CD4-positive, alpha-beta T cell (primary cell): Measurements from ENCODE around the gene PTH. TPM values are rescaled to one million over a fixed set of nuclear protein-coding genes. Genes with fewer than 3 reads are reported as not detected.

Experiments used
- ATAC-seq: fragments of 200-7000 bp; cut with Tn5 transposase; one replicate; pipeline ENCODE4 v1.10.0; 2022; ENCODE audit warnings: mild to moderate bottlenecking; ENCODE audit not compliant: poor library complexity
- CTCF ChIA-PET: fragments of 350-600 bp; sonication (Branson Sonifier 250); formaldehyde crosslinking; loops from one replicate; lab custom pipeline; 2021; ENCODE audit warnings: antibody characterized with exemption, inconsistent platforms; lab: Charles Lee
- POLR2A ChIA-PET: fragments of 350-600 bp; sonication (Branson Sonifier 250); formaldehyde crosslinking; loops from one replicate; lab custom pipeline; 2021; ENCODE audit warnings: antibody characterized with exemption, inconsistent platforms; lab: Charles Lee
- DNase-seq, 14 experiments: peaks; one replicate each; pipeline ENCODE4 v3.0.0-alpha.2; 2013 to 2020; ENCODE audit warnings: mixed read lengths in 2 of 14
- H3K27ac ChIP-seq, 2 donors: one replicate each; pipeline versions ENCODE4 v1.5.1 to v1.7.0; 2013; ENCODE audit warnings: low read length in 2 of 2, low read depth in 1 of 2, mild to moderate bottlenecking in 1 of 2
- H3K27me3 ChIP-seq, 2 experiments: 1 replicate in 1 of 2; 2 replicates in 1 of 2; pipeline versions ENCODE4 v1.6.1 to v1.7.0; 2013; ENCODE audit warnings: low read length in 2 of 2, control low read depth in 1 of 2, mild to moderate bottlenecking in 1 of 2, moderate library complexity in 1 of 2; ENCODE audit not compliant: insufficient read depth in 2 of 2, control insufficient read depth in 1 of 2
- H3K36me3 ChIP-seq: one replicate; pipeline ENCODE4 v1.6.1; 2013; ENCODE audit warnings: low read length, control low read depth; ENCODE audit not compliant: insufficient read depth
- H3K4me1 ChIP-seq: one replicate; pipeline ENCODE4 v1.6.1; 2013; ENCODE audit warnings: low read length, control low read depth; ENCODE audit not compliant: insufficient read depth
- H3K4me3 ChIP-seq: one replicate; pipeline ENCODE4 v1.5.1; 2013; ENCODE audit warnings: mild to moderate bottlenecking, low read length, moderate library complexity
- H3K9me3 ChIP-seq, 2 experiments: 1 replicate in 1 of 2; 2 replicates in 1 of 2; pipeline versions ENCODE4 v1.6.1 to v1.7.0; 2013; ENCODE audit warnings: low read length in 2 of 2, mild to moderate bottlenecking in 2 of 2, control low read depth in 1 of 2, moderate library complexity in 1 of 2; ENCODE audit not compliant: control insufficient read depth in 1 of 2, insufficient read depth in 1 of 2
- H3K27ac Mint-ChIP-seq: one replicate; pipeline ENCODE4 v1.8.0; 2020; ENCODE audit warnings: mixed read lengths
- H3K27me3 Mint-ChIP-seq: one replicate; pipeline ENCODE4 v1.8.0; 2021; ENCODE audit warnings: mixed read lengths
- H3K36me3 Mint-ChIP-seq: one replicate; pipeline ENCODE4 v1.8.0; 2021; ENCODE audit warnings: low read depth, mixed read lengths
- H3K4me1 Mint-ChIP-seq: one replicate; pipeline ENCODE4 v1.8.0; 2021; ENCODE audit warnings: low read depth, mixed read lengths
- H3K4me3 Mint-ChIP-seq: one replicate; pipeline ENCODE4 v1.8.0; 2020; ENCODE audit warnings: mild to moderate bottlenecking, mixed read lengths
- H3K9me3 Mint-ChIP-seq: one replicate; pipeline ENCODE4 v1.8.0; 2020; ENCODE audit warnings: mixed read lengths
- CTCF ChIP-seq: fragments of 200-600 bp; IDR thresholded peaks from one replicate; pipeline ENCODE4 v1.8.0; 2022; ENCODE audit warnings: antibody characterized with exemption, mild to moderate bottlenecking
- intact Hi-C, 2 experiments: fragments of 100-400 bp; cut with DNase I in 1 of 2; cut with micrococcal nuclease in 1 of 2; formaldehyde crosslinking; loops; one replicate each; pipeline versions ENCODE4 v1.15.1 to v1.9.0; 2023 to 2025; cut with DNase I, micrococcal nuclease
- polyA plus RNA-seq, 2 donors: library from polyadenylated mRNA; unstranded; fragments of 120-200 nt; gene quantifications; one replicate each; pipeline ENCODE4 v1.2.1, GENCODE V29; 2013
- total RNA-seq, 174 experiments: library from RNA in 2 of 174; stranded (reverse) in 2 of 174; gene quantifications; one replicate each; pipeline ENCODE4 v1.2.3 and lab custom pipeline; 2021 to 2026

PTH gene
- total RNA-seq (not detected), total RNA-seq (lab: John Stamatoyannopoulos, UW) (0 reads per million in 172 experiments)
- not detected for polyA plus RNA-seq (2013, experiment 1 of 2)
- polyA plus RNA-seq (2013, experiment 2 of 2): not detected

GRCh38 chr11:13495929-13496328, at the start of gene PTH:
Gene PTH (minus strand): TSS chr11:13495997. CDS start chr11:13492855, 3,142 bp downstream.
- ChIA-PET CTCF (no interaction called here), POLR2A (no interaction called here)
- Histone ChIP-seq H3K36me3 (no peaks in the 10 kb centered on the region), H3K4me1 (no peaks in the 10 kb centered on the region), H3K27ac (no peak within 1 kb of the TSS), H3K4me3 (no peak within 1 kb of the TSS), H3K27me3 (peaks cover 0 to 6% of the 10 kb centered on the region in 2 experiments), H3K9me3 (no peaks in the 10 kb centered on the region)
- Mint-ChIP-seq H3K4me3 (no peak within 1 kb of the TSS), H3K36me3 (no peaks in the 10 kb centered on the region), H3K27ac (no peak within 1 kb of the TSS), H3K27me3 (peaks cover 45% of the 10 kb centered on the region), H3K9me3 (no peaks in the 10 kb centered on the region), H3K4me1 (no peaks in the 10 kb centered on the region)
- intact Hi-C loops: no loop called here
- ATAC-seq: no peak
- no peak for TF ChIP-seq CTCF
- no peak for DNase-seq

- Histone ChIP-seq H3K9me3 (peaks cover 7 to 19% of the 10 kb centered on the region in 2 experiments), H3K36me3 (no peaks in the 10 kb centered on the region), H3K4me3 (no peak overlapping the region), H3K27me3 (no peaks in the 10 kb centered on the region), H3K4me1 (no peaks in the 10 kb centered on the region), H3K27ac (no peak overlapping the region)
- intact Hi-C loops: no loop called here
- no peak for TF ChIP-seq CTCF
- POLR2A ChIA-PET: no interaction called here
- Mint-ChIP-seq H3K4me3 (no peak overlapping the region), H3K4me1 (no peaks in the 10 kb centered on the region), H3K36me3 (peaks cover 6% of the 10 kb centered on the region), H3K9me3 (peaks cover 17% of the 10 kb centered on the region), H3K27ac (no peak overlapping the region), H3K27me3 (peaks cover 7% of the 10 kb centered on the region)
- CTCF ChIA-PET: no interaction called here
- DNase-seq (no peak), ATAC-seq (no peak)
Observed at GRCh38 chr11:13538044-13538443, 42.2 kb upstream of the PTH start.

- Histone ChIP-seq H3K4me3 (no peak overlapping the region), H3K27me3 (no peaks in the 10 kb centered on the region), H3K27ac (no peak overlapping the region), H3K9me3 (peaks cover 7 to 19% of the 10 kb centered on the region in 2 experiments), H3K36me3 (no peaks in the 10 kb centered on the region), H3K4me1 (no peaks in the 10 kb centered on the region)
- intact Hi-C loops: no loop called here
- no peak overlapping the region for H3K4me3 Mint-ChIP-seq
- TF ChIP-seq CTCF: no peak
- ATAC-seq (no peak), DNase-seq (no peak)
- H3K27ac Mint-ChIP-seq: no peak overlapping the region
- peaks cover 13% of the 10 kb centered on the region for H3K9me3 Mint-ChIP-seq
- peaks cover 9% of the 10 kb centered on the region for H3K27me3 Mint-ChIP-seq
- ChIA-PET CTCF (no interaction called here), POLR2A (no interaction called here)
- no peaks in the 10 kb centered on the region for H3K4me1 Mint-ChIP-seq
- peaks cover 6% of the 10 kb centered on the region for H3K36me3 Mint-ChIP-seq
Observed at GRCh38 chr11:13535819-13536218, 40.0 kb upstream of the PTH start.
